SH-SY5Y (cell line): Measurements from ENCODE around the gene SSBP2.

Experiments
- GATA2 ChIP-seq: IDR thresholded peaks from 2 replicates; pipeline ENCODE4 v1.6.1; 2011; ENCODE audit warnings: mild to moderate bottlenecking, low read depth, low read length
- GATA3 ChIP-seq: IDR thresholded peaks from 2 replicates; pipeline ENCODE4 v1.6.1; 2011; ENCODE audit warnings: low read depth, mild to moderate bottlenecking, low read length, moderate library complexity

- no peak for TF ChIP-seq GATA3
- no peak for TF ChIP-seq GATA2
Observed at GRCh38 chr5:81794226-81794625, 43.3 kb upstream of the SSBP2 start.
